Measurements from ENCODE around the gene SERPINB7.

SERPINB7 gene

DNA sequence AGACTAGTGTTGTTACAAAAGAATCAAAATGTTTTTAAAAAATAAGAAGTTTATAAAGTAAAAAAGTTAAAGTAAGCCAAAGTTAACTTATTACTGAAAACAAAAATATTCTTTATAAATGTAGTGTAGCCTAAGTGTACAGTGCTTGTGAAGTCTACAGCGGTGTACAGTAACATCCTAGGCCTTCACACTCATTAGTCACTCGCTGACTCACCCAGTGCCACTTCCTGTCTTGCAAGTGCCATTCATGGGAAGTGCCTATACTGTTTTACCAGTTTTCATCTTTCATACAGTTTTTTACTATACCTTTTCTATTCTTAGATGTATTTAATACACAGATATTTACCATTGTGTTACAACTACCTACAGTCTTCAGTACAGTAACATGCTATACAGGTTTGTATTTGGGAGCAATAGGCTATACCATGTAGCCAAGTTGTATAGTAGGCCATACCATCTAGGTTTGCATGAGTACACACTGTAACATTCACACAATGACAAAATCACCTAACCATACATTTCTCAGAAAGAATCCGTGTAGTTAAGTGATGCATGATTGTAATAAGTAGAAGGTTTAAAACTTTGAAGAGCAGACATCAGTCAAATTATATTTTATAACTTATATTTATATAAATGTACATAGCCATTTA is 13.4 kb downstream of the SERPINB7 start:
- DNase-seq, result peak; percentile 15 to 61

DNA sequence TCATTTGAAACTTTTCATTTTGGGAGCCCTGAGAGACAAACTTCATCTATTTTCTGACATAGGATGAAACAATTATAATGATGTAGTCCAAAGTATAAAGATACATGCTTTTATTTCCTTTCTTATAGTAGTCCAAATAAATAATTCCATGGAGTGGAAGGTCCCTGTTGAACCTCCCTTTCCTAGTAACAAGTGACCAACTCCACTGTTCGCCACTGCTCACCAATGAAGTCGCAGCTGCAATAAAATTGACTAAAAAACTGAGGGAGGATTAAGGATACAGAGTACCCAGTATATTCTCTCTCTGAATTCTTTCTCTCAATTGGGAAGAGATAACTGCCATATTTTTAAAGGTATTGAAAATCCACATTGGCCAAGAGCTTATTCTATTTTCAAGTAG is 14.1 kb downstream of the SERPINB7 start:
- DNase-seq, result no peak

DNA sequence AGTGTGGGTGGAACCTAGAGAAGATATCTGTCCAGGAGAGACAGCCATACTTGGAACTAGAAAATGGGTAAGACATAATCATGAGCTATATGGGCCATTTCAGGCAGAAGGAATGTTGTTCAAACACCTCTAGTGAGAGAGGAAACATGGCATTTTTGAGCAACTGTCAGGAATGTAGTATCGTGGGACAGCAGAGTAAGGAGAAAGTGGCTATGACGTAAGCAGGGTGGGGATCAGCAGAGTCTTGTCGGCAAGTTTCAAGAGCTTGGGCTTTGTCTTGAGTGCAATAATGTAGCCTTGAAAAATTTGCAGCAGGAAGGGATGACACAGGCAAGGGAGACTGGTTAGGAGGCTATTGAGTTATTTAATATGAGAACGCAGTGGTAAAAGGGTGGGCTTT is 20.4 kb downstream of the SERPINB7 start:
- DNase-seq, result no peak

DNA sequence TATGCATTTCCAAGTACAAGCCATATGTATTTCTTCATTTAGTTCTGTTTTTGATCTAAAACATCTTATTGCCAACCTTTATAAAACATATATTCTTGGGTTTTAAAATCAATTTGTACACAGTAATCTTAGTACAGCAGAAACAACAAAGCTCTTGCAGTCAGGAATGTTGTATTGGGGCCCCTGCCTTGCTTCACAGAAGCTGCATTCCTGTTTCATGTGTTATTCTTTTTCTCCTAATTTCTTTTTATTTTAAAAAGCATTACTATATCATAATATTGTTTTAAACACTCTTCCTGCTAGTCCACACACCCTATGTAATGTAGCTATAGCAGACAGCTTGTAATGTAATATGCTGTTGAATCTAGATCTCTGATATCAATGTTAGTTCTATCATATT is 24.0 kb downstream of the SERPINB7 start:
- no peak for DNase-seq

DNA sequence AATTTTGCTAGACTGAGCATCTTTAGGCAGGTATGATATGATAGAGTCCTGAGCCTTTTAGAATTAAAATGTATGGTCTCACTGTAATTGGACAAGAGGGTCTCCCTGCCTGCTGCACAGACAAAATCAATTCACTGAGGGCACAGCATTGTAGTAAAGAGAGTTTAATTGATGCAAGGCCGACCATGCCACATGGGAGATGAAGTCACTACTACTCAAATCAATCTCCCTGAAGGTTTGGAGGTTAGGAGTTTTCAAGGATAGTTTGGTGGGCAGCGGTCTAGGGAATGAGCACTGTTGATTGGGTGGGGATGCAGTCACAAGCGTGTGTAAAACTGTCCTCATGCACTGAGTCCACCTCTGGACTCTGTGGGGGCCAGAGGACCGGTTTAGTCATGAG is 26.1 kb downstream of the SERPINB7 start:
- no peak for DNase-seq

- DNase-seq, result no peak
Observed at GRCh38 chr18:63808125-63808524, 32.9 kb downstream of the SERPINB7 start.

DNA sequence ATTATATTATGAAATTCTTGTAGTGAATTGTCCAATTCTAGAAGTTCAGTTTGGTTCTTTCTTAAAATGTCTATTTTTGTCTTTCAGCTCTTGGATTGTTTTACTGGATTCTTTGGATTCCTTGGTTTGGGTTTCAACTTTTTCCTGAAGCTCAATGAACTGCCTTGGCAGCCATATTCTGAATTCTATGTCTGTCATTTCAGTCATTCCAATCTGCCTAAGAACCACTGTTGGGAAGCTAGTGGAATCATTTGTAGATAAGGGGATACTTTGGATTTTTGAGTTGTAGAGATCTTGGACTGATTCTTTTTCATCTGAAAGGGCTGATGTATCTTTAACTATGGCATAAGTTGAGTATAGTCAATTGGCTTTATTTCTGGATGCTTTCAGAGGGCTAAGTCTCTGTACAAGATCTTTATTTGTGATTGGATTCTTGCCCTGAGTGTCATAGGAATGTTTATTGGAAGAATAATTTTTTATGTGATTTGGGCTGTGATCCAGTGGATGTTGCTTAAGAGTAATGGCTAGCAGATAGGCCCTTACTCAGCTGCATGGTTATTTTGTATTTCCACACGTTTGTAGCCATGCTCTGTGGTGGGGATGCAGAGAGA is 42.3 kb downstream of the SERPINB7 start:
- DNase-seq, result no peak

- no peak for DNase-seq
Observed at GRCh38 chr18:63818212-63818611, 43.0 kb downstream of the SERPINB7 start.

DNA sequence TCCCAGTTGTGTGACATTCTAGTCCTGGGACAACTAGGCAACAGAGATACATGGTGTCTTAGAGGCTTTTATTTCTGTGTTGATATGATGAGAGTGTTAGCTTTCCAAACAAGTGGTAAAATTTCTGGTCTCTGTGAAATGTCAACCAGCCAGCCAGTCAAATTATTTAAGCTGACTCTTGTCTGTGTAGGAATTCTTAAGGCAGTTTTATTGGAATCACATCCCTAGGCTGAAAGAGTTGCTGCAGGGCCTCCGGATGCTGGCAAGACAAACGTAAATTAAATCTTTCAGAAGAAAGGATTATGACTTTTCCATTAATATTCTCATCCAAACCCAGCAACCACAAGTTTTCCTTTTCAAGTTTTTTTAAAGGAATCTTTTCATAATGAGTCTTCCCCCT is 44.6 kb downstream of the SERPINB7 start:
- no peak for DNase-seq

- no peak for DNase-seq
Observed at GRCh38 chr18:63820694-63821093, 45.5 kb downstream of the SERPINB7 start.

DNA sequence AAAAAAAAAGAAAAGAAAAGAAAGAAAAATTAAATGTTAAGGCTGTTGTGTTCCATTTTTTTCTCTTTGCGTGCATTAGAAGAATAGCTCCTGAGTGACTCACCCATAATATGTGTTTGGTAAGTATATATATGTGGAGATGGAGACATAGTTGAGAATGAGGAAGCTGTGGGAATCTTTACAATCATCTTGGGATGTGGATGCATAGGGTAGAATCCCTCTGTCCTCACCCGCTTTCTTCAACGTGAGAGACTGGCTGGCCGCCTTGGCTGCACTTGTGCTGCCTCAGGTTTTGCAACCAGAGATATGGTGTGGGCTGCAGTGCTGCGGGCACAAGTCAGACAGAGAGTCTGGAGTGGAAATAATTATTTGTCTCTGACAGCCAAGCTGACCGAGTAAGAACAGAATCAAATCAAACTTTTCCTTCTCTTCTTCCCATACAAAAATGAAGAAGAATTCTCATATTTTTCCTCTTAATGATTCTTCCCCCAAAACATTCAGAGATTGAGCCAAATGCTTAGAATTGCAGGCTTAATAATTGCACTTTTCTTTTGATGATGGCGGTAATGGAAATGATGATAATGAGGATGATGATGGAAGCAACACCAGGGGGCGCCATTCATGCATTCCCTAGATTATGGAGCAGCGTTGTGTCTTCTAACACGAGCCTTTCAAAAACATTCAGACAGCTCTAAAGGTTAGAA is 48.5 kb downstream of the SERPINB7 start:
- peak in 1 of 2 experiments; percentile 19 for DNase-seq

- DNase-seq, result no peak
Observed at GRCh38 chr18:63824220-63824525, 49.0 kb downstream of the SERPINB7 start.

GRCh38 chr18:63828120-63828519 is 52.9 kb downstream of the SERPINB7 start:
- no peak for DNase-seq

DNA sequence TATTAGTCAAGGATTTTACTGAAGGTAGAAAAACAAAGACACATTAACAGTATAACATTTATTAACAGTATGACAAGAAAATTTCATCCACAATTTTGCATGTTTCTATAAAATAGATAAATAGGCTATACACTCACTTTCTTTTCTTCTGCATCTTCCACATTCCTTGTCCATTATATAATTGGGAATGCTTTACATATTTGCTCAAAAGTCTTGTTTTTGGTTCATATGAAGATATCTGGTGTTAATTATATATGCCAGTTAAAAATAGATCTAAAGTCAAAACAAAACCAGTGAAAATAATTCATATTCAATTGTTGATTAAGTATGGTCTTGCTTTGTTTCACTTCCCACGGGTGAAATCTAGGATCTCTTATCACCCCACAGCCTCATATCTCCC is 53.4 kb downstream of the SERPINB7 start:
- no peak for DNase-seq

GRCh38 chr18:63829886-63830285 is 54.7 kb downstream of the SERPINB7 start:
- DNase-seq, result no peak

GRCh38 chr18:63831080-63831788 is 56.0 kb downstream of the SERPINB7 start:
- no peak for DNase-seq

- DNase-seq, result no peak
Observed at GRCh38 chr18:63832470-63832869, 57.3 kb downstream of the SERPINB7 start.

GRCh38 chr18:63834471-63835113 is 59.4 kb downstream of the SERPINB7 start:
- no peak for DNase-seq

DNA sequence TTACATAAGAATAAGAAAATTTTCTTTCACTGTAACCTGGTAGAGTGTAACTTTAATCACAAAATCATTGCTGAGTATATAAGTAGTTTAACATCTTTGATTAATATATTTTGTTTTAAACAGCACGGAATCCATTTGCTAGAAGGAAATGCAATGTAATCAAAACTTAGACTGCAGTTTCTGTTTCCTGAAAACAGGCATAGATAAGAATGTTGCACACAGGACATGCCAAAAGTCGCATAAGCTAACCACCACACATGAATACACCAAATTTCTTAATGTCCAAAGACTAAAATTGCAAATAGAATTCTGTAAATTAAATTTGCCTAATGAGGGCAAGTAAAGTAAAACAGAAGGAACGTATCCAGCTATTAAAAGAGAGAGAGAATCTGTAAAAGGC is 61.2 kb downstream of the SERPINB7 start:
- no peak for DNase-seq

GRCh38 chr18:63837590-63837989 is 62.4 kb downstream of the SERPINB7 start:
- no peak for DNase-seq

DNA sequence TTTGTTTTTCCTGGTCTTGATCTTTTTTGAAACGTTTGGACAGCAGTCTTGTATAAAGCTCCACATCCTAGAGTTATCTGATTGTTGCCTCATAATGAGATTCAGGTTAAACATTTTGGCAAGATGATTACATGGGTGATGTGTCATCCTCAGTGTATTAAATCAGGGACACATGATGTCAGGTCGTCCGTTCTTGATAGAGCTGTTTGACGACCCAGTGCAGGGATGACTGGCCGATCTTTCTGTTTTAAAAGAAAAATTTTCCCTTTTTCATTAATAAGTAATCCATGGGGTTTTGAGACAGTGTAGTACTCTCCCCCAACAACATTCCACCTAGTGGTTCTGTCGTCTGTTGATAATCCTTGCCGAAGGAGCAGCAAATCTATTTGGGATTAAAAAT is 67.8 kb downstream of the SERPINB7 start:
- DNase-seq, result no peak

DNA sequence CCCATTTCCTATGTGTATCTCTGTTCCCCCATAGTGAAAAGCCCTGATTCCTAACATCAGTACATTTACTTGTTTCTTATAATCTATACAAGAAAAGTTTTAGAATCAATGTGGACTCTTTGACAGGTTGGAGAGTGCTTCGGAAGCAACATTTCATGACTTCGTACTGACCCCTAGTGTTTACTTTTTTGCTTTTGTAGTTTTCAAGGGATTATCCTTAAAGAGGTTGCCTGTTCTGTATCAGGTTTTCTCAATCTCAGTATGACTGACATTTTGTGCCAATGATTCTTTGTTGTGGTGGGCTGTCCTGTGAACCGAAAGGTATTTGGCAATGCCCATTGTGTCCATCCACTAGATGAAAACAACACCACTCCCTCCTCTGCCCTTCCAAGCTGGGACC is 69.0 kb downstream of the SERPINB7 start:
- no peak for DNase-seq

- no peak for DNase-seq
Observed at GRCh38 chr18:63848159-63848558, 72.9 kb downstream of the SERPINB7 start.
